ENCODE measurements around the gene THRB.

DNA sequence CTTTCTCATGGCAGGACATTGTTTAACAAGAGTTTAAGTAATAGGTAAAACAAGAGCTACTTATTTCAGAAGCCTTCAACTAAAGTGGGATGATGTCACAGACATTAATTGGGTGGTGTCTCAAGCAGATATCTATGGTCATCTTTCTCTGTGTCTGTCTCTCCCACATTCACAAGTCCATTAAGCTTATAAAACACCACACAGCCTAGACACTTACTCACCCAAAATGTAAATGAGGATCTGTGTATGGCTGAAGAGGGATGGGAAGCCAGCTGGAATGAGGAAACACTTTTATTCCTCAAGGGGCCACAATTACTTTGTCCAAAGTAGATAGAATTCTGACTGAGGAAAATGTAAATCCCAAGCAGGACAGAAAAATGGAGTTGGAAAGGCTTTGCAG is 183.8 kb downstream of the THRB start:
- TF ChIP-seq POLR2AphosphoS5 (IDR thresholded peaks at IDR 0.05; ENCODE audit: borderline replicate concordance, low read depth, low read length) (no peak), EZH2 (IDR thresholded peaks at IDR 0.05) (no peak)
